Measurements from ENCODE around the gene HCN4. TPM values are rescaled to one million over a fixed set of nuclear protein-coding genes. Genes with fewer than 3 reads are reported as not detected.

Gene HCN4
- total and polyA plus RNA-seq, 2 donors (not counting 1 experiment from before 2014, with no cell fraction given), result not detected

DNA sequence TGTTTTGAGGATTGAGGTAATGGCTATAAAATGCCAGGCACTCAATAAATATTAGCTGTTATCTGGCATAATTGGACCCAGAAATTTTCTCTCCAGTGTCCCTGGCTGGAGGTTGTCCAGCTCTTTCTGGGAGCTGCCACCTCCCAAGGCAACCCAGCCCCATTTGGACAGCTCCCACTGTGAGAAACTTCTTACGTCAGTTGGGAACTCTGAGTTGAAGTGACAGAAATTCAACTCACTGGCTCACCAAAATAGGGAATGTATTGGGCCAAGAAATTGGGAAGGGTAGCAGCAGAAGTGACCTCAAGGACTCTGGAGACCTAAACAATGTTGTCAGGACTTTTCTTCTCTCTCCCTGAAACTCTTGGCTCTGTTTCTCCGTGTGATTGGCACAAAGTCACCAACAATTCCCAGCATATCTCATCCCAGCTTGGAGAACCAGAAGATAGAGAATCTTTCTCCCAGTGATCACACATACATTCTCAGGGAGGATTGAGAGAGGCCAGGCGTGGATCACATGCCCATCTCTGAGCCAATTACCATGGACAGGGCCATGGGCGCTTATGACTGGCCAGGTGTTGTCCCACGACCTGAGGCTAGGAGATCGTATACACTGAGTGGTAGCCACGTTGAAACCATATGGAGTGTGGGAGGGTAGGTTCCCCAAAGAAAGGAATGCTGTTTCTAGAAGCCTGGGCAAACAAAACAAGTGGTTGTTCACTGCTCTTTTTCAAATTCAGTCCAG is 22.5 kb upstream of the HCN4 start:
- no peak overlapping the region for H3K9ac ChIP-seq (ENCODE audit: insufficient read depth, low read length)
- DNase-seq (ENCODE audit: low read depth in 2 of 2), result no peak
- no peaks in the 10 kb centered on the region for H3K9me3 ChIP-seq (ENCODE audit: control insufficient read depth, insufficient read depth, low read depth, low read length)
- no peaks in the 10 kb centered on the region for H3K79me2 ChIP-seq (ENCODE audit: control insufficient read depth, insufficient read depth, low read length)
- H4K20me1 ChIP-seq (ENCODE audit: control insufficient read depth, extremely low read depth, insufficient read depth, low read length), result no peaks in the 10 kb centered on the region
- H3K4me3 ChIP-seq (replicated peaks in 1 of 4; ENCODE audit: control extremely low read depth in 1 of 4, insufficient read depth in 1 of 4, low read depth in 3 of 4, low read length in 4 of 4), result no peak overlapping the region
- H3K27me3 ChIP-seq (ENCODE audit: control insufficient read depth, insufficient read depth, low read length), result no peaks in the 10 kb centered on the region
- TF ChIP-seq EZH2 (IDR thresholded peaks at IDR 0.05; ENCODE audit: low read length, missing control alignments), result no peak
- TF ChIP-seq, protein P1, sequence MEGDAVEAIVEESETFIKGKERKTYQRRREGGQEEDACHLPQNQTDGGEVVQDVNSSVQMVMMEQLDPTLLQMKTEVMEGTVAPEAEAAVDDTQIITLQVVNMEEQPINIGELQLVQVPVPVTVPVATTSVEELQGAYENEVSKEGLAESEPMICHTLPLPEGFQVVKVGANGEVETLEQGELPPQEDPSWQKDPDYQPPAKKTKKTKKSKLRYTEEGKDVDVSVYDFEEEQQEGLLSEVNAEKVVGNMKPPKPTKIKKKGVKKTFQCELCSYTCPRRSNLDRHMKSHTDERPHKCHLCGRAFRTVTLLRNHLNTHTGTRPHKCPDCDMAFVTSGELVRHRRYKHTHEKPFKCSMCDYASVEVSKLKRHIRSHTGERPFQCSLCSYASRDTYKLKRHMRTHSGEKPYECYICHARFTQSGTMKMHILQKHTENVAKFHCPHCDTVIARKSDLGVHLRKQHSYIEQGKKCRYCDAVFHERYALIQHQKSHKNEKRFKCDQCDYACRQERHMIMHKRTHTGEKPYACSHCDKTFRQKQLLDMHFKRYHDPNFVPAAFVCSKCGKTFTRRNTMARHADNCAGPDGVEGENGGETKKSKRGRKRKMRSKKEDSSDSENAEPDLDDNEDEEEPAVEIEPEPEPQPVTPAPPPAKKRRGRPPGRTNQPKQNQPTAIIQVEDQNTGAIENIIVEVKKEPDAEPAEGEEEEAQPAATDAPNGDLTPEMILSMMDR (conservative IDR thresholded peaks at IDR 0.05 in 1 of 2, IDR thresholded peaks at IDR 0.05 in 1 of 2; ENCODE audit: low read depth in 1 of 2, low read length in 2 of 2), result no peak
- H3K4me1 ChIP-seq (ENCODE audit: control insufficient read depth, extremely low read depth, insufficient read depth, low read length), result peaks cover 3% of the 10 kb centered on the region
- H3K4me2 ChIP-seq (ENCODE audit: extremely low read depth, insufficient read depth, low read length), result no peak overlapping the region
- no peak overlapping the region for H3K27ac ChIP-seq (ENCODE audit: insufficient read depth, low read length)
- no peak overlapping the region for H2AFZ ChIP-seq (ENCODE audit: low read length)
- H3K36me3 ChIP-seq (ENCODE audit: control insufficient read depth, insufficient read depth, low read length), result no peaks in the 10 kb centered on the region

GRCh38 chr15:73389971-73390544 is 21.3 kb upstream of the HCN4 start:
- no peak for DNase-seq (ENCODE audit: low read depth in 2 of 2)

DNA sequence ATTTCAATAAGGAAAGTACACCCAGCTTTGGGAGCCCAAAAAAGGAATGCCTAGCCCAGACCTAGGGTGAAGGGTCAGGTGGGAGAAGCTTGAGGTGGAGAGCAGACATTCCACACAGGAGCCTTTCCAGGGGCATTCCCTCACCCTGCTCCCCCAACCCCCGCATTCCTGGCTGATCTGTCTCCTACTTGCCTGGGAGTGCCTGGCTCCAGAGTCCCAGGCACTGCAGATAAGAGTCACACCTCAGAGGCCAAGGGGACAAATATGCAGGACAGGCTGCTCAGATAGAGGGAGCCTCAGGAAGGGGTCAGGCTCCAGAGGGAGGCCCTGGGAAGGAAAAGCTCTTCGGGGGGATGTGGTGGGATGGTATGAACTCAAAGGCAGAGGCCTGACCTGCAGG is 20.8 kb upstream of the HCN4 start:
- no peak overlapping the region for H2AFZ ChIP-seq (ENCODE audit: low read length)
- H3K4me1 ChIP-seq (ENCODE audit: control insufficient read depth, extremely low read depth, insufficient read depth, low read length), result peaks cover 3% of the 10 kb centered on the region
- H3K9me3 ChIP-seq (ENCODE audit: control insufficient read depth, insufficient read depth, low read depth, low read length), result no peaks in the 10 kb centered on the region
- no peaks in the 10 kb centered on the region for H3K36me3 ChIP-seq (ENCODE audit: control insufficient read depth, insufficient read depth, low read length)
- H3K4me2 ChIP-seq (ENCODE audit: extremely low read depth, insufficient read depth, low read length), result no peak overlapping the region
- no peaks in the 10 kb centered on the region for H3K79me2 ChIP-seq (ENCODE audit: control insufficient read depth, insufficient read depth, low read length)
- H3K9ac ChIP-seq (ENCODE audit: insufficient read depth, low read length), result no peak overlapping the region
- no peak for DNase-seq (ENCODE audit: low read depth in 2 of 2)
- H3K4me3 ChIP-seq (replicated peaks in 1 of 4; ENCODE audit: control extremely low read depth in 1 of 4, insufficient read depth in 1 of 4, low read depth in 3 of 4, low read length in 4 of 4), result no peak overlapping the region
- TF ChIP-seq, protein P1 (conservative IDR thresholded peaks at IDR 0.05 in 1 of 2, IDR thresholded peaks at IDR 0.05 in 1 of 2; ENCODE audit: low read depth in 1 of 2, low read length in 2 of 2), result no peak
- TF ChIP-seq EZH2 (IDR thresholded peaks at IDR 0.05; ENCODE audit: low read length, missing control alignments), result no peak
- H3K27me3 ChIP-seq (ENCODE audit: control insufficient read depth, insufficient read depth, low read length), result no peaks in the 10 kb centered on the region
- H4K20me1 ChIP-seq (ENCODE audit: control insufficient read depth, extremely low read depth, insufficient read depth, low read length), result no peaks in the 10 kb centered on the region
- H3K27ac ChIP-seq (ENCODE audit: insufficient read depth, low read length), result no peak overlapping the region

More at GRCh38 chr15:73389971-73390544, 21.3 kb upstream of the HCN4 start:
- Histone ChIP-seq H3K36me3 (ENCODE audit: control insufficient read depth, insufficient read depth, low read length) (no peaks in the 10 kb centered on the region), H3K27ac (ENCODE audit: insufficient read depth, low read length) (no peak overlapping the region), H3K4me3 (replicated peaks in 1 of 4; ENCODE audit: control extremely low read depth in 1 of 4, insufficient read depth in 1 of 4, low read depth in 3 of 4, low read length in 4 of 4) (no peak overlapping the region), H3K4me2 (ENCODE audit: extremely low read depth, insufficient read depth, low read length) (no peak overlapping the region), H3K9me3 (ENCODE audit: control insufficient read depth, insufficient read depth, low read depth, low read length) (no peaks in the 10 kb centered on the region), H3K27me3 (ENCODE audit: control insufficient read depth, insufficient read depth, low read length) (no peaks in the 10 kb centered on the region), H3K9ac (ENCODE audit: insufficient read depth, low read length) (no peak overlapping the region), H3K4me1 (ENCODE audit: control insufficient read depth, extremely low read depth, insufficient read depth, low read length) (peaks cover 3% of the 10 kb centered on the region), H4K20me1 (ENCODE audit: control insufficient read depth, extremely low read depth, insufficient read depth, low read length) (no peaks in the 10 kb centered on the region), H3K79me2 (ENCODE audit: control insufficient read depth, insufficient read depth, low read length) (no peaks in the 10 kb centered on the region), H2AFZ (ENCODE audit: low read length) (no peak overlapping the region)
- TF ChIP-seq, protein P1 (conservative IDR thresholded peaks at IDR 0.05 in 1 of 2, IDR thresholded peaks at IDR 0.05 in 1 of 2; ENCODE audit: low read depth in 1 of 2, low read length in 2 of 2), result no peak
- no peak for TF ChIP-seq EZH2 (IDR thresholded peaks at IDR 0.05; ENCODE audit: low read length, missing control alignments)
